GM19463 (cell line): ENCODE results near the gene CXCL9.
"Not testable (repeated sequence)": the region's sequence is repeated elsewhere in the genome, so short reads cannot be mapped to it uniquely, and the experiment has no call there.

Experiments
- ATAC-seq: cut with Tn5 transposase; IDR thresholded peaks from one replicate; pipeline ENCODE4 v1.9.1; 2021; ENCODE audit warnings: mild to moderate bottlenecking, moderate library complexity; ENCODE audit not compliant: unreplicated experiment

Gene CXCL9

DNA sequence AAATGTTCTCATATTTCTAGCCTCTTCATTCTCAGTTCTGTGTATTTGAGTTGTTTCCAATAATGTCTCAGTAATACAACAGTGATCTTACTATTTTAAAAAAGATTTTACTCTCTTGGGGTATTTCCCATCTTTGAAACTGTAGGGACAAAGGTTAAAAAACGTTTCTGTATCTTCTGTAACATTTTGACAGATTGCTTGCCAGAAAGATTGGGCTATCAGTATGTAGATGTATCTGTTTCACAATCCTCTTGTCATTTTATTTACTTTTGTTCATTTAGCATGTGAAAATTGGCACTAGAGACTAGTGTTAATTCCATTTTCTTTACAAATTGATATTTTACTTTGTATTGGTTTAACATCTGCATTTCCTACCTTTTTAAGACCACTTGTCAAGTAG is 6.2 kb upstream of the CXCL9 start:
- ATAC-seq: no peak

DNA sequence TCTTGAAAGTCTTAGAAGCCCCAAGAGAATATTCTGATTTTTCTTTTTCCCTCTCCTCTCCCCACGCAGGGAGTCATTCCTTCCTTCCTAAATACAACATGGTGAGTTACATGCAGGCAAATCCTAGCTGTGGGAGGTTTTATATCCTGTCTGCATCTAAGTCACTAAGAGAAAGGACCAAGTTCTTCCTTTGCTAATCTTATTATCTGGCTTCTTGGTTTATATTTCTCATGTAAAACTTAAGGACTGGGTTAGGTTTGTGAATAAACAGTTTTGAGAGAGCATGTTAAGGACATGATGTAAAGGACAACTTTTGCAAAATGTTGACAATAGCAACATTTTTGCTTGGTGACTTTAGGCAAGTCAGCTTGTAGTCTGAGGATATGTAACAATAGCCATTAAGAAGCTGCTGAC is 5.1 kb upstream of the CXCL9 start:
- ATAC-seq: no peak

DNA sequence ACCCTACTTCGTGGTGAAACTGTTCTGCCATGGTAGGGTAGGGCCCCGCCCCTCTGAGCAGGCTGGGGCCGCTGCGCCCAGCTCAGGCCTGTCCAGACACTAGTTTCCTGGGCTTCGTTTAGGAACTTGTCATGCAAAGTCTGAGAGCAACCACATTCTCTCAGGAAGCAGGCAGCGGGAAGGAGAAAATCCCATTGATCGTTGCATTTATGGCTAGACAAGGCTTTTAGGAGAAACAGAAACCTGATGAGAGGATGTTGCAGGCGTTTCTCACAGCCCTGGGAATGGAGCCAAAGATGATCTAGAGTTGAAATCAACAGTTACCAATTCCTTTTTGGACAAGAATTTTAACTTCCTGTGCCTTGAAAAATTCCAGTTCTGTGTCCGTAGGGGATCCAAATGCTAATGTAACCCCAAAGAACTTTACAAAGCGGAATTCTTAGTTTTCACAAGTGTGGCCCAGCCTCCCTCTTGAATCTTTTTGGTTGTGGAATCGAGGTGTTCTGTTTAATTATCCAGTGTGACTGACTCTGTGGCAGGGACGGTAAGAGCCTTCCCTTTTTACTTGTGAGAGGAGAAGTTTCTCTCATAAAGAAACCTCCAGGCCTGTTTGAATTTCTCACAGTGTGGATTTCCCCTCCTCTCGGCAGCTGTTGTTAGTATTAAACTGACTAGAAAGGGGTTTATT is 4.5 kb upstream of the CXCL9 start:
- peak; percentile 55 for ATAC-seq

DNA sequence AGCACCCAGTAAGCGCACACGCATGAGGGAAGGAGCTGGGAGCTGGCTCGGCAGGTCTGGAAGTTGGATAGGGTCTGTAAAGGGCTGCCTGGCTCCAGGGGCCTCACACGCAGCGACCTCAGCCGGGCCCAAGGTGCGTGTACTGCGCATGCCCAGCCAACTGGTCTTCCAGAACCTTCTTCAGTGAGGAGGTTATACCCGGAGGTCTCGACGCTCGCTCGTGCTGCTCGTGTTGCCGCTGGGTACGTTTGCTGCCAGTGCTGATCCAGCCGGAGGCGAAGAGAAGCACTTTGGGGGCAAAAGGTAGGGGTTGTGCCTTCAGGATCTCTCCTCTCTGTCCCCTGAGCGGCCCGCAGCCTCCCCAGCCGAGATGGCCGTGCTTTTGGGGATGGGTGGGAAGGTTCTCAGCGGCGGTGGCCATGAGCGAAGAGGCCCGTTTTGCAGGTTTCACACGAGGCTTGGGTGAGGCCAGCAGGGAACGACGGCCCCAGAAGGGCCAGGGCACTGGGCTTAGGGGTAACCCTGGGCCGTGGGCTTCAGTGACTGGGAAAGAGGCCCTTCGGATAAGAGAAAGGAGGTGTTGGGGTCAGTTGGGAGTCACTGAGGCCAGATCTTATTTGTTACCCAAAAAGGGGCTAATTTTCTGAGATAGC is 3.8 kb upstream of the CXCL9 start:
- ATAC-seq: no peak

DNA sequence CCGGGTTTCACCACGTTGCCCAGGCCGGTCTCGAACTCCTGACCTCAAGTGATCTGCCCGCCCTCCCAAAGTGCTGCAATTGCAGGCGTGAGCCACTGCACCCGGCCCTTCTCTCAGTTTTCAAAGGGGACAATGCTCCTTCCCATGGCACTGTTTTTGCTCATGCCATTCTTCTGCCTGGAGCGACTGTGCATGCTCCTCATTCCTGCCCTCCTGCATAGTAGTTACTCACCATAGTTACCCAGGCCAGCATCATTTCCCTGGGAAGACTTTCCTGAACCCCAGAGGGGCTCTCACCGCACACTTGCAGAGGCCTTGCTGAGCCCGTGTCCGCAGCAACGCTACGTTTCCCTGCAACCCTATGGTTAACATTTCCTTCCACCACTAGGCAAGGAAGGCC is 3.3 kb upstream of the CXCL9 start:
- no peak for ATAC-seq

DNA sequence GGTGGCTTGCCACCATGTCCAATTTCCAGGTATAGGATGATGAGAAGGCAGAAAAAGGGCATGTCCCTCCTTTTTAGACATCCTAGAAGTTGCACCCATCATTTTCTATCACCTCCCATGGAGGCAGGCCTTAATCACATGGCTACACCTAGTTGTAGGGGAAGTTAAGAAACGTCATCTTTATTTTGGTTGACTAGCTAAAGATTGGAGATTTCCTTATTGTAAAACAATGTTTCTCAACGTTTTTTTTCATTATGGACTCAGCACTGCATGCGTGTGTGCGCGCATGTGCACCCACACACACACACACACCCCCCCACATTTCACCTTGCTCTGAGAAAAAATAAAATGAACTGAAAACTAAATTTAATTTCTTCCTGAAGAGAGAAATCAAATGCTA is 2.0 kb upstream of the CXCL9 start:
- ATAC-seq: no peak

DNA sequence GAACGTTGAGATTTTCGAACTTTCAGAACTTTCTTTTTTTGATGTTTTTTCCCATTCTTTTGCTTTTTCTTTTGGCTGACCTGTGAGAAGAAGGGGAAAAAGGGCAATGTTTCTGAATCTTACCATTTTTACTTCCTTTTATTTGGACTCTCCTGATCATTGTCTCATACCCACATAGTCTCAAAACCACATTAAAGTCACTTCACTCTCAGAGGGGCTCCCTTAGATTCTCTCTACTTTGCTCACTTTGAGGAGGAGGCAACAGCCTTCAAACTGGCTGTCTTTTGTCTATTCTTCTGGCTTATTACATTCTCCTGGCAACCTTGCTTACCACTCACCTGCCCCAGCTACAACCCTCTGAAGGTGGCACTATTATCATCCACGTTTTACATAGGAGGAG is 3.7 kb downstream of the CXCL9 start:
- ATAC-seq: no peak

DNA sequence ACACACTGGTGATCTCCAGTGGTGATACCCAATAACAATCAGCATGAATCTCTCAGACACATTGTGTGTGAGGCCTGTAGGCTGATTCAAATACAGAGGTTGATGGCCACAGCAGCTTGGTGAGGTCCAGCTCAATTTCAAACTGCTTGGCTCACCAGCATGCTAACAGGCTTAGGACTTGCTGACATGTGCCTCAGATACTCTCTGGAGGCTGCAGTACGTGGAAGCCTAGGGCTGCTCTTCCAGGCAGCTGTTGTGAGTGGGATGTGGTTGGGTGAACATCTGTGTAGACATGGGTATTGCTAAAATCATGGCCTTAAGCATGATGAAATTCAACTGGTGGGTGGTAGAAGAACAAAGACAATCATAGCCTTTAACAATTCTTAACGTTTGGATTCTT is 4.3 kb downstream of the CXCL9 start:
- no peak for ATAC-seq

DNA sequence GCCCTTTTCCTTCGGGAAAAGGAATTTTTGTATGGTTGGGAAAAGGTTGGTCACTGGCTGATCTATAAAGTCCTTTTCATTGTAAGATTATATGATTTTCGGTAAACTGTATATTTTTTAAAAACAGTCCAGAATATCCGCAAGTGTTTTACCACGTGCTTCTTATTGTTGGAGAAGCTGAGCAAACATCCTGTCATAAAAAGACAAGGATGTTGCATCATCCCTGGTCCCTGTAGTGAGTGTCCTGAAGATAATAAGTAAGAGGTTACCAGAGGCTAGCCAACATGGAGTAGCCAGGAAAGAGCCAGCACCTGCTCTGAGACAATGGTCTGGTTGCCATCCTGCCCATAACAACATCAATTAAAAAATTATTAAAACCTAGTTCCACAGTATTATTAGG is 5.1 kb downstream of the CXCL9 start:
- ATAC-seq: no peak

DNA sequence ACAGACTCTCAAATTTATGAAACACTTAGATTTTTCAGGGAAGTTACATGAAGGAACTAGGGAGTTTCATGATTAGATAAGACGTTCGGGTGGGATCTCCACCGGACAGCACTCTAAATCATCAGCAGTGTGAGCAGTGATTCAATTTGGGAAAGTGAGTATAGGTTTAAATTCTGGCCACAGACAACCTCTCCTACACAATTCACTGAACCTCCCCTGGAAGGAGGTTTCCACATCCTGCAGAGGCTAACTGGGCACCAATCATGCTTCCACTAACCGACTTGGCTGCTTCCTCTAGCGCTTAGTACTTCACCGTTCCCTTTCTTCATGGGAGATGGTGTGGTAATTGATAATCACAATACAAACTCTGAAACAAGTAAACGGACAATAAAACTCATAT is 5.6 kb downstream of the CXCL9 start:
- ATAC-seq: no peak

DNA sequence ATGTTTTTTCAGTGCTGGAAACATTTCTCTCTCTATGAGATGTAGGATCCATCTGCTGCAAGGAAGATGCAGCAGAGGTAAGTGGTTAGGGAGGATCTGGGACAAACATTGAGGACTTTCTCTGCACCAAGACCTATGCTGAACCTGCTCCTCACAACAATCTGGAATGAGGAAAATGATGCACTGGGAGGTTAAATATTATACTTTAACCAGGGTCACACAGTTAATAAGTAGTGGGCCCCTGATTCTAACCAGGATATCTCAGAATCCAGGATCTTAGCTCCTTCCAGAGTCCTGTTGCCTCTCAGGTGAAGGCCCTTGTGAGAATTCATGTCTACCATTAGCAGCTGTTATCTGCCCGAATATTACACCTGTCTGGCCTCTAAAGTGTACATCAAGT is 7.0 kb downstream of the CXCL9 start:
- ATAC-seq: no peak

DNA sequence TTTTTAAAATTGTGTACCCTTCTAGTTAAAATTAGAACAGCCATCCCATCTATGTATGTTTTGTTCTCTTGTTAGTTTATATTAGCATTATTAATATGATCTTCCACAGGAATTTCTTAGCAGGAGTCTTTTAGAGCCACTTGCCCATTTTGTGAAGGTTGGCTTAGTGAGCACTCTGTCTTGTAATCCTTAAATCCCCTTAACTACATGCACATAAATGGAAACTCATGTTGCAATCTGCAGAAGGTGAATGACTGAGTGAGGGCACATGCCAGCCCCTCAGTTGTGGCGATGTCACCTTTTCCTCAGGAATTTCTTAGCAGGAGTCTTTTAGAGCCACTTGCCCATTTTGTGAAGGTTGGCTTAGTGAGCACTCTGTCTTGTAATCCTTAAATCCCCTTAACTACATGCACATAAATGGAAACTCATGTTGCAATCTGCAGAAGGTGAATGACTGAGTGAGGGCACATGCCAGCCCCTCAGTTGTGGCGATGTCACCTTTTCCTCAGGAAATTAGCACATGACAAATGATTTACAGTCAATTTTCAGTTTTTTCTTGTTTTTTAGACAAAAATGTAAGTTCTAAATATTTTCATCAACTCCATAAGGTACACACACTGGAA is 8.7 kb downstream of the CXCL9 start:
- ATAC-seq: not testable (repeated sequence)

DNA sequence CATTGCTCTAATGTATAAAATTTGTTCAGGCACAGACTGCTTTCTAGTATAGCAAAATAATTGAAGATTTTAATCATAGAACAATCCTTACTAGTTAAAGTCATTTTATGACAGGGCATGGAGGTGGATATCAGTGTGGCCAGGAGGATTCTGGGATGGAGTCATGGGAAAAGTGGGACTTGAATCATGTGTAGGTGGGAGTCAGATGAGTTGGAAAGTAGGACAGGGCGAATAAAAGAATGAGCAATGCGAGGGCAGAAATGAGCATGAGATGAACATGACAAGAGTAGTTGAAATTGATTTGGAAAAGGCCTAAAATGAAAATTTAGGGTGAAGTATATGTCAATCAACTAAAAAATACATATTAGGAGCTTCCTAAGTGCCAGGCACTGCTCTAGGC is 9.4 kb downstream of the CXCL9 start:
- no peak for ATAC-seq

DNA sequence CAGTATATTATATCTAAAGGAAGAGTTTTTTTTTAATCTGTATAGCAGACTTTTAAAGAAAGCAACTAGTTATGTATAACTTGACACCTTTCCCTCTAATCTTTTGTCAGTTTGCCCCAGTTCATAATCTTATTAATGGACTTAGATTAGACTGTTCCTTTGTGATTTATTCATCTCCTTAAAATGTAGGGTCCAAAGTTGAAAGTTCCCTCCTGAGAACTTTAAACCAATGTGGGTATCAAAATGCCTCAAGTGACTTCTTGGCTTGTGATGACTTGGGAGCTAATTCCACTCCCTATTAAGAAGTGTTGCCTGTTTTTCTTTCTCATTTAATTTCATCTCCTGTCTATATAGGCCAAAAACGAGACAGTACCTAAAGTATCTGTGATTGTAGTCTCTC is 10.2 kb downstream of the CXCL9 start:
- no peak for ATAC-seq

DNA sequence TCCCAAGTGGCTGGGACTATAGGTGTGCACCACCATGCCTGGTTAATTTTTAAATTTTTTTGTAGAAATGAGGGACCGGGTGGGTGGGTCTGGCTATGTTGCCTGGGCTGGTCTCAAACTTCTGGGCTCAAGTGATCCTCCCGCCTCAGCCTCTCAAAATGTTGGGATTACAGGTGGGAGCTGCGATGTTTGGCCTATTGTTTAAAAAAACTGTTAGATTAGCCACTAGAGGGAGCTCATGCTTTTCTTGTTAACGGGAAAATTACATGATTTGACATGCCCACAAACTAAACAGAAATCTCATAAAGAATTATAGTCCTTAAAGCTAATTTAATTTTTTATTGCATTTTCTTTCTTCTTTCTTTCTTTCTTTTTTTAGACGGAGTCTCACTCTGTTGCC is 11.6 kb downstream of the CXCL9 start:
- ATAC-seq: no peak

DNA sequence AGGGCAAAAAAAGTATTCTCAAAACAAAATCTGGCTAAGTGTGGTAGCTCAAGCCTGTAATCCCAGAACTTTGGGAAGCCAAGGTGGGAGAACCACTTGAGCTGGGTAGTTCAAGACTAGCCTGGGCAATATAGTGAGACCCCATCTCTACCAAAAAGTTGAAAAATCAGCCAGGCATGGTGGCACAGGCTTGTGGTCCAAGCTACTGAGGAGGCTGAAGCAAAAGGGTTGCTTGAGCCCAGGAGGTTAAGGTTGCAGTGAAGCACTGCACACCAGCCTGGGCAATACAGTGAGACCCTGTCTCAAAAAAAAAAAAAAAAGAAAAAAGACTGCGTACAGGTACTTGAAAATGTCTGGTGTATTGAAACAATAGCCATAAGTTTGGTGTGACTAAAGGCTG is 14.8 kb downstream of the CXCL9 start:
- ATAC-seq: no peak

DNA sequence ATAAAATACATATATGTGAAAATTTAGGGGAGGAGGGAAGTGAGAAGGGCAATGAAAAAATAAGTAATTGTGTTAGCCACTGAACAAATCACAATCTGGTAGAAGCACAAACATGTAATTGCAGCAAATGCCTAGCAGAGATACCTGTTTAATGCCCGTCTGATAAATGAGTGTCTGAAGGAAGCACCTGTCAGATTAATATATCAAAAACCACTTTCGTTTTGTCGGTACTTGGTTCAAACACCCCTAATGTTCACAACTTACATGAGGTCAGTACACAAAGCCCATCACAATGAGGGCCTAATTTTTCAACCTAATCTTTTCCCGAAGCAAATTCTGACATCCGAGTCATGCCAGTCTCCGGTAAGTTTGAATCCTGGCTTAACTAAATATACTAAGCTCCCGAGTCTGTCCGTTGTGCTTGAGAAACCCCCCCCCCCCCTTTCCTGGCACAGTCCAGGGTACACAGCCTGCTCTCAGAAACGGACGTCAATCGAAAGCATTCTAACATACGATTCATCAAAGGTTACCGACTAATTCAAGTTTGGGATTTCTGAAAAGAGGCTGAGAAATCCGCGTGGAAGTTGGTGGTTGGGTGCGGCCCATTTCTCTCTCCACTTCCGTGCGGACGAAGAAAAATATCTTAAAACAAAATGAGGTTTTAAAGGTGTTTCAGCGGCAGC is 17.3 kb downstream of the CXCL9 start:
- no peak for ATAC-seq

DNA sequence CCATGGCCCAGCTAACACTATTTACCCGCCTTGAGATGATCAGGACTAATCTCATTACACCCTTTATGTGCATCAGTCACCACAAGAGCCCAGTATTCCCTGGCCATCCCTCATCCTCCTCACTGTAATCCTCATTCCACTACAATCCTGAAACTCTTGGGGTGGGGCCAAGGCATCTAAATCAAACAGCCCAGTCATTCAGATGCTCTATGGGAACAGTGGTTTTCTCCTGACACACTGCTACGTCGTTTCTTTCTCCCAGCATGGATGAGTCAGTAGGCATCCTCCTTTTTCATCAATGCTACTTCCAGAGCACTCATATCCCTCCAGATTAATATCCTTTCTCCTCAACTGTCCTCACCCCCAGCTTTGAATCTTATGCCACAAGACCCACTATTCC is 22.2 kb downstream of the CXCL9 start:
- no peak for ATAC-seq

DNA sequence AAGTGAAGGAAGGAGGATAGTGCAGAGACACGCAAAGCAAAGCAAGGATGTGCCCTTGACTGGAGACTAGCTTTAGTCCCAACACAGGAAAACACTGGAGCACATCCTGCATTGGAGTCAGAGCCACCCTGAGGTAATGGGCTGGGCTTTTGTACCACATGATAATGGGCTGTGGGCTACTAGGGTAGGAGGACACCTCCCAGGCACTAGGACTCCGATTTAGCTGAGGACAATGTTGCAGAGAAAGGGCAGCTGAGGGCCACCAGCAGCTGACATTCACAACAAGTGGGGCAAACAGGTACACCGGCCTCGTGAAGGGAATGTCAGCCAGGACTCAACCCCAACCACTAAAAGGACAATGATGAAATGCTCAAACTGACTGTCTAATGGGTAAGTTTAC is 26.7 kb downstream of the CXCL9 start:
- ATAC-seq: no peak

DNA sequence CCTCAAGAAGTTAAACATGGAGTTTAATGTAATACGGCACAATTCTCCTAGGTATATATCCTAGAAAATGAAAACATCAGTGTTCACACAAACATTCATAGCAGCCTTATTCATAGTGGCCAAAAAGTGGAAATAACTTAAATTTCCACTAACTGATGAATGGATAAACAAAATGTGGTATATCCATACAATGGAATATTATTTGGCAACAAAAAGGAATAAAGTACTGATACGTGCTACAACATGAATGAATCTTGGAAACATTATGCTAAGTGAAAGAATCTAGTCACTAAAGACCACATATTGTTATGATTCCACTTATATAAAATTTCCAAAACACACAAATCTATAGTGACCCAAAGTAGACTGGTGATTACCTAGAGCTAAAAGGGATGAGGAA is 31.1 kb downstream of the CXCL9 start:
- ATAC-seq: no peak

DNA sequence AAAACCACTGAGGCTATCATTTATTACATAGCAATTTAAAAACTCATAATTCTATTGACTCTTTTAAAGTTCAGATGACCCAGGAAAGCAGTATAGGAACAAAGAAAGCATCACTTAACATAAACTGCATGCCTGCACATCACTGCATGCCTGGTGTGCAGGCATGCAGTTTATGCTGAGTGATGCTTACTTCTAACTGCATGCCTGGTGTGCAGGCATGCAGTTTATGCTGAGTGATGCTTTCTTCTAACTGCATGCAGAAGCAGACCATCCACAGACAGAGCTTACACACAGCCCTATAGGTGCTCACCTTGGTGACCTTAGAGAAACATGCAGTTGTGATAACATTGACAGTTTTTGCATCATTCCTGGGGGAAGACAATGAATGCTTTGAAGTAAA is 33.5 kb downstream of the CXCL9 start:
- ATAC-seq: no peak

DNA sequence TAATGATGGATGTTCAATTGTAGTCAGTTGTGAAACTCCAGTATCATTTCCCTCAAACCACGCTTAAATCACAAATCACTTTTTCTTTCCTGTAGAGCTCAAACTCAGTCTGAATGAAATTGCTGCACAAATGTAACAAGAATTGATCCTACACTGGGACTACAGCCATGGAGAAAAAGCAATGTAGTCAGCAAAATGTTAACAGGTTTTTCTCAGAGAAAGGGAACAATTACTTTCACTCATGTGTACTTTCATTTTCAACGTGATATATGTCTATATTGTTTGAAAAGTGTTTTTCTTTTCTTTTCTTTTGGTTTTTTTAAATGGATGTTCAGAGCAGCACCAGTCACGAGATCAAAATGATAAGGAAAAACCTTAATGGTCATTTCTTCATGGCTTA is 39.2 kb downstream of the CXCL9 start:
- no peak for ATAC-seq
